T-helper 17 cell (primary cell): ENCODE data around the gene CCDC93. TPM values are rescaled to one million over a fixed set of nuclear protein-coding genes. Genes with fewer than 3 reads are reported as not detected.

Experiments used
- ATAC-seq: fragments of 150-1000 bp; cut with Tn5 transposase; 2 replicates; pipeline ENCODE4 v1.10.0; 2021; ENCODE audit warnings: mild to moderate bottlenecking, moderate library complexity
- DNase-seq, 3 donors: peaks; one replicate each; pipeline versions ENCODE4 v3.0.0 to v3.0.0-alpha.2; 2020 to 2021
- H3K9me3 ChIP-seq: one replicate; pipeline ENCODE4 v1.7.0; 2013; ENCODE audit warnings: low read length, mild to moderate bottlenecking; ENCODE audit not compliant: control insufficient read depth, poor library complexity, severe bottlenecking
- H3K27ac Mint-ChIP-seq: one replicate; pipeline ENCODE4 v1.8.0; 2022; ENCODE audit warnings: mild to moderate bottlenecking, moderate library complexity, mixed read lengths
- H3K27me3 Mint-ChIP-seq: one replicate; pipeline ENCODE4 v1.8.0; 2022; ENCODE audit warnings: mixed read lengths
- H3K36me3 Mint-ChIP-seq: one replicate; pipeline ENCODE4 v1.8.0; 2022; ENCODE audit warnings: low read depth, mixed read lengths
- H3K4me1 Mint-ChIP-seq: one replicate; pipeline ENCODE4 v1.8.0; 2022; ENCODE audit warnings: mild to moderate bottlenecking, mixed read lengths
- H3K4me3 Mint-ChIP-seq: one replicate; pipeline ENCODE4 v1.8.0; 2022; ENCODE audit warnings: mild to moderate bottlenecking, moderate library complexity, mixed read lengths
- total RNA-seq, 4 donors: library from RNA in 2 of 4; stranded (reverse) in 2 of 4; gene quantifications; one replicate each; pipeline ENCODE4 v1.2.3 and lab custom pipeline; 2022 to 2026

CCDC93 gene, protein sequence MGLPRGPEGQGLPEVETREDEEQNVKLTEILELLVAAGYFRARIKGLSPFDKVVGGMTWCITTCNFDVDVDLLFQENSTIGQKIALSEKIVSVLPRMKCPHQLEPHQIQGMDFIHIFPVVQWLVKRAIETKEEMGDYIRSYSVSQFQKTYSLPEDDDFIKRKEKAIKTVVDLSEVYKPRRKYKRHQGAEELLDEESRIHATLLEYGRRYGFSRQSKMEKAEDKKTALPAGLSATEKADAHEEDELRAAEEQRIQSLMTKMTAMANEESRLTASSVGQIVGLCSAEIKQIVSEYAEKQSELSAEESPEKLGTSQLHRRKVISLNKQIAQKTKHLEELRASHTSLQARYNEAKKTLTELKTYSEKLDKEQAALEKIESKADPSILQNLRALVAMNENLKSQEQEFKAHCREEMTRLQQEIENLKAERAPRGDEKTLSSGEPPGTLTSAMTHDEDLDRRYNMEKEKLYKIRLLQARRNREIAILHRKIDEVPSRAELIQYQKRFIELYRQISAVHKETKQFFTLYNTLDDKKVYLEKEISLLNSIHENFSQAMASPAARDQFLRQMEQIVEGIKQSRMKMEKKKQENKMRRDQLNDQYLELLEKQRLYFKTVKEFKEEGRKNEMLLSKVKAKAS
- 10 to 100 TPM; 51.6 to 58.2 TPM for total RNA-seq
- 92.7 to 169 reads per million in 2 donors for total RNA-seq (lab: John Stamatoyannopoulos, UW)

DNA sequence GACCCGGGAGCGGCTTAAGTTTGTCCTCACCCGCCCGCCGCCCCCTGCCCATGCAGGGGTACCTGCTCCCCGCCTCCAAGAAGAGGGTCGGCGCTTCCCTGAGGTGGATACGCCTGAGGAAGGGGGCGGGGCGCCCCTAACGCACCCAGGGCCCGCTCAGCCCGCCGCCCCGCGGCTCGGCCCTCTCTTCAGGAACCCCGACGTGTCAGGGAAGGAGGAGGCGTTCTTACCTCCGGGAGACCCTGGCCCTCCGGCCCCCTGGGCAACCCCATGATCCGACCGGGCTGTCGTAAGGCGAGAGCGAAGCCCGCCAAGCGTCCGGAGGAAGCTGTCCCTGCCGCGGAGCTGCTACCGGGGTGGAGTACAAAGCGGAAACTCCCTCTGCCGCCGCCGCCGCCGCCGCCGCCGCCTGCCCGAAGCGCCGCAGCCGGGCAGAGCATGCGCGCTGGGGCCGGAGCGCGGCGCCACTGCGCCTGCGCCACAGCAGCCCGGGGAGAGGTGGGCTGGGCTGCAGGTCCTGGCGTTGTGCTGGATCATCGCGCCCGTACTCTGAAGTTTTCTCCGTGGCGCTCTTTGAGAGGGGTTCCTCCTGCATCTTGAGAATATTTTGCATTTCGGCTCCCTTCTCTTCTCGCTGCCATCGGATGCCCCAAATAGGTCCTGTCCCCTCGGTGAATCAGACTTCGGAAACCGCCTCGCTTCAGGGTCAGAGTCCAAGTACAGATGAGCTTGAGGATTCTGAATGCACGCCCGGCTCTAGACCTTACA lies at the start of gene CCDC93:
TSS of gene CCDC93 (minus strand) at position 347 of the 768 bp plus-strand sequence. CDS start at position 272, 75 bp downstream.
- H3K4me1 Mint-ChIP-seq: peaks cover 37% of the 10 kb centered on the region
- peaks cover 12% of the 10 kb centered on the region for H3K27me3 Mint-ChIP-seq
- ATAC-seq: peak; percentile 89
- H3K9me3 ChIP-seq: no peaks in the 10 kb centered on the region
- peak; percentile 89 to 91 (median 90) for DNase-seq
- no peaks in the 10 kb centered on the region for H3K36me3 Mint-ChIP-seq
- peak within 1 kb of the TSS; percentile 94 for H3K4me3 Mint-ChIP-seq
- peak within 1 kb of the TSS; percentile 87 for H3K27ac Mint-ChIP-seq

DNA sequence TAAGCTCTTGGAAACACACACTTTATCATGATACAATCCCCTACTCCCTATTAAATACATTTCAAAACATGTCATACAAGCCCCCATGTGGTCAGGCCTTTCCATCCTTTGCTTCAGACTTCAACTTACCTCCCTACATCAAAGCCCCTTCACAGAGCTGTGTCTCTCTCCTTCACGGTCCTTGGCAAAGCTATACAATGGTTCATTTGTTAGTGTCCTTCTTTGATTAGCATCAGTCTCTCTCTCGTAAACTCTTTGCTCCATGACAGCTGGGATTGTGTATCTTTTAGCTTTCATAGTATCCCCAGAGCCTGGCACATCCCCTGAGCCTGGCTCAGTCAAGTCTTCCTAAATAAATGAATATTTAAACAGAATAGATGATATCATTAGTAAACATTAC lies 48.8 kb upstream of the CCDC93 start:
- Mint-ChIP-seq H3K4me3 (no peak overlapping the region), H3K36me3 (no peaks in the 10 kb centered on the region), H3K4me1 (peaks cover 14% of the 10 kb centered on the region), H3K27ac (no peak overlapping the region), H3K27me3 (peaks cover 28% of the 10 kb centered on the region)
- ATAC-seq: no peak
- no peaks in the 10 kb centered on the region for H3K9me3 ChIP-seq
- no peak for DNase-seq

DNA sequence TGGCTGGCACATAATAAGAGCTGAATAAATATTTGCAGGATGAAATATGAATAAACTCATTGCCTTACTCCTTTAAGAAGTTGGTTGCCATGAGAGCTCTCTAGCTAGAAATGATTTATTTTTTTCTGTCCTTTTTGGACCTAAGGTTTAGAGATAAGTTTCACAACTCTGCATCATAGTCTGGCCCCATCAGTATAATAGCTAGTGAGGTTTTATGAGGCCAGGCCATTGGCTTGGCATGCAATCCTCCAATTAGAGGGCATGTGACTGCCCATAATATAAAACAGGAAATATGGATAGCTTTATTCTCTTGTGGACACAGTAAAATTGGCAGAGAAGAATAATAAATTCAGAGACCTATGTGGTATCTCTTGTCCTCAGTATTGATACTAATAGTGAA lies 48.2 kb upstream of the CCDC93 start:
- DNase-seq: no peak
- no peaks in the 10 kb centered on the region for H3K9me3 ChIP-seq
- Mint-ChIP-seq H3K27me3 (peaks cover 28% of the 10 kb centered on the region), H3K27ac (no peak overlapping the region), H3K4me1 (peaks cover 14% of the 10 kb centered on the region), H3K36me3 (no peaks in the 10 kb centered on the region), H3K4me3 (no peak overlapping the region)
- no peak for ATAC-seq

DNA sequence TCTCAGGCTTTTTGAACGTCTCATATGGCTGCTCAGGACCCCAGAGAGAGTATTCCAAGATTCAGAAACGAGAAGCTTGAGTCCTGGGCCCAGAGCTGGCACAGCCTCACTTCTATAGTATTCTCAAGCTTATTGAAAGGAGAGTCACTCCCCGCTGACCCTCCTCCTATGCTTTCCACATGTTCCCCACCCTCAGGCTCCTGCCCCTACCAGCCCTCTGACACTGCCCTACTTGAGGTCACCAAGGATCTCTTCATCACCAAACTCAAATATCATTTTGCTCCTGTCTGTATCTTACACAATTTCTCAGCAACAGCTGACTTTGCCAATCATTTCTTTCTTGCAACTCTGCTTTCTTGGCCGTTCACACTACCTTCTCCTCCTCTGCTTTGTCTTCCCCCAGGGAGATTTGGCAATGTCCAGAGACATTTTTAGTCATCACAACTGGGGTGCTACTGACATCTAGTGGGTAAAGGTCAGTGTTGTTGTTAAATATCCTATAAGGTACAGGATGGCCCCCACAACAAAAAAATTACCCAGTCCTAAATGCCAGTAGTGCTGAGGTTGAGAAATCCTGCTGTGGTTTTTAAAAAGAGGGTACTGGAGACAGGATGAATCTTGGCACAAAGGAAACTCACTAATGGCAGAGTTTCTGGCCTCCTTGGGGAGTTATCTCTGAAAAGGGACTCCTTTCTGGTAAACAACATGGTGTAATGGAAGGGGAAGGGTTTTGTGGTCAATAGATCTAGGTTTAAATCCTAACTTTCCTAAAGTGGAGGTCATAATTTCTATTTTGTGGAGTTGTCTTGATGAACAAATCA lies 47.5 kb upstream of the CCDC93 start:
- Mint-ChIP-seq H3K27ac (no peak overlapping the region), H3K27me3 (peaks cover 24% of the 10 kb centered on the region), H3K4me1 (peaks cover 14% of the 10 kb centered on the region), H3K36me3 (no peaks in the 10 kb centered on the region), H3K4me3 (no peak overlapping the region)
- DNase-seq: no peak
- ATAC-seq: no peak
- no peaks in the 10 kb centered on the region for H3K9me3 ChIP-seq

DNA sequence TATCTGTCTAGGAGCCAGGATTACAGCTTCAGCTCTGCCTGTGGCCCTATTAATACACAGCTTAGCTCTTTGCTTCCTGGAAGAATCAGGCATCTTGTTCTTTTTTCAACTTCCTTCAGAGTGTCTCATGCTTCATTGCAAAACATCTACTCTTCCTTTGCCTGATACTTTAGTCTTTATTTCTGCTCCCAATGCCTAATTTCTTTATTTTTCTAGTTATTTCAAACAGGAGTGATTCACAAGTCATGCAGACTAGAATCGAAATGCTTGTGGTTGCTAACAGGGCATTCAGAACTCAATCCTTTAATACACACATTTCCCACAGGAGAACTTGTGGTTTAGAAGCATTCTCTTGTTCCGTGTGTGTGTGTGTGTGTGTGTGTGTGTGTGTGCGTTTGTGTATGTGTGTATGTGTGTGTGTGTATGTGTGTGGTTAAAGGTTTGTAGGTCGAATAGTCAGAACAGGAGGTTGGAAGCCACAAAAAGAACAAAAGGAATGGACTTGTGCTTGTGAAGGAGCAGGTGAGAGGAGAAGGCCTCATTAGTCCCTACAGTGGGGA lies 46.1 kb upstream of the CCDC93 start:
- H3K4me3 Mint-ChIP-seq: peak overlapping the region; percentile 65
- H3K36me3 Mint-ChIP-seq: no peaks in the 10 kb centered on the region
- H3K27me3 Mint-ChIP-seq: peaks cover 23% of the 10 kb centered on the region
- H3K4me1 Mint-ChIP-seq: peaks cover 14% of the 10 kb centered on the region
- DNase-seq (no peak), ATAC-seq (no peak)
- H3K27ac Mint-ChIP-seq: peak overlapping the region; percentile 88
- H3K9me3 ChIP-seq: no peaks in the 10 kb centered on the region

DNA sequence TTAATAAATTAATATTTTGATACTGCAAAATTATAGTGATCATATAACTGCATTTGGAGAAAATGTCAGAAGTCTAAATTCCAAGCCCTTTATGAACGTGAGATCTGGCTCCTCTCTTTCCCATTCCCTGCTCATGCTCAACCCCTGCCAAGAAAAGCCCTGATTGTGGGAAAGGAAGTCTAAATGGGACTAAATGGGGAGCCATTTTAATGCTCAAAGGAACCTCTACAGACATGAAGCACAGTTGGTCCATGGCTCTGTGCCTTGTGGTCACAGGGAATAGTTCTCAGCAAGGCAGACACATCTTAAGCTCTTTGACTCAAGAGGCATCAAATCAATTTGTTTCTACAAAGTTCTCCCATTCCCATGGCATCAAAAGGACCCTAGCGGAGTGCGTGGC lies 45.1 kb upstream of the CCDC93 start:
- peaks cover 14% of the 10 kb centered on the region for H3K4me1 Mint-ChIP-seq
- H3K4me3 Mint-ChIP-seq: no peak overlapping the region
- H3K27ac Mint-ChIP-seq: no peak overlapping the region
- H3K9me3 ChIP-seq: no peaks in the 10 kb centered on the region
- ATAC-seq (no peak), DNase-seq (no peak)
- peaks cover 21% of the 10 kb centered on the region for H3K27me3 Mint-ChIP-seq
- no peaks in the 10 kb centered on the region for H3K36me3 Mint-ChIP-seq

DNA sequence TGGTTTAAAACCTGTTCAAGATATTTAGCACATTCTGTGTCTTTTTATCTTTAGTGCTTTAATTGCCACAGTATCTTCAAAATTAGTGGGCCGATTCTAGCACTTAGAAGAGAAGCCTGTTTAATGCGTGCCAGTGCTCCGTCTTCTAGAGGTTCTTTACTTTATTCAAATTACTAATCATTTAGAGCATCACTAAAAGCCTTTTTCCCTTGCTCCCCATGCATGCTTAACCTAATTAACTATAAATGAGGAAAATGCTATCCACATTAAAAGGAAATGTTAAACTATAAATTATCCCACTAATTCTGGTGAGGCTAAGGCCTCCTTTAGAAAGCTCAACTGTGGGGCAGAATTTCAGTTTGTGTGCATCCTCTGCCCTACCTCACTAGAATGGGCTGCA lies 42.9 kb upstream of the CCDC93 start:
- peaks cover 31% of the 10 kb centered on the region for H3K27me3 Mint-ChIP-seq
- peaks cover 14% of the 10 kb centered on the region for H3K4me1 Mint-ChIP-seq
- no peak for DNase-seq
- ATAC-seq: no peak
- no peak overlapping the region for H3K27ac Mint-ChIP-seq
- H3K36me3 Mint-ChIP-seq: no peaks in the 10 kb centered on the region
- no peaks in the 10 kb centered on the region for H3K9me3 ChIP-seq
- H3K4me3 Mint-ChIP-seq: no peak overlapping the region

DNA sequence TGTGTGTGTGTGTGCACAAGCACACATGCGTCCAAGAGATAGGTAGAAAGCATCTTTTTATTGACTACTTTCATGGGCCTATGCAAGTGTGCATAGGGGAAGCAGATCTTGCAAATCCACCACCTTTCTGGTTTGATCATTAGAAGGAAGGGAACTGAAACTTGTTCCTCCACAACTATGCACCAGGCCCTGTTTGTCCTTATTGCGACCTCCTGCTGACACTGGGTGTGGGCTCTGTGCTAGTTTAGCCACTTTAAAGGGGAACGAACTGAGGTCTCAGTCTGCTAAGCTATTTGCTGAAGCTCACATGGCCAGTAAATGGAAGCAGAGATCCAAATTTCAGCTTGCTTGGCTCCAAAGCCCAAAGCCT lies 42.3 kb upstream of the CCDC93 start:
- peaks cover 38% of the 10 kb centered on the region for H3K27me3 Mint-ChIP-seq
- no peaks in the 10 kb centered on the region for H3K36me3 Mint-ChIP-seq
- ATAC-seq: peak; percentile 76
- H3K4me3 Mint-ChIP-seq: no peak overlapping the region
- peaks cover 11% of the 10 kb centered on the region for H3K4me1 Mint-ChIP-seq
- no peak for DNase-seq
- H3K9me3 ChIP-seq: no peaks in the 10 kb centered on the region
- H3K27ac Mint-ChIP-seq: peak overlapping the region; percentile 91

DNA sequence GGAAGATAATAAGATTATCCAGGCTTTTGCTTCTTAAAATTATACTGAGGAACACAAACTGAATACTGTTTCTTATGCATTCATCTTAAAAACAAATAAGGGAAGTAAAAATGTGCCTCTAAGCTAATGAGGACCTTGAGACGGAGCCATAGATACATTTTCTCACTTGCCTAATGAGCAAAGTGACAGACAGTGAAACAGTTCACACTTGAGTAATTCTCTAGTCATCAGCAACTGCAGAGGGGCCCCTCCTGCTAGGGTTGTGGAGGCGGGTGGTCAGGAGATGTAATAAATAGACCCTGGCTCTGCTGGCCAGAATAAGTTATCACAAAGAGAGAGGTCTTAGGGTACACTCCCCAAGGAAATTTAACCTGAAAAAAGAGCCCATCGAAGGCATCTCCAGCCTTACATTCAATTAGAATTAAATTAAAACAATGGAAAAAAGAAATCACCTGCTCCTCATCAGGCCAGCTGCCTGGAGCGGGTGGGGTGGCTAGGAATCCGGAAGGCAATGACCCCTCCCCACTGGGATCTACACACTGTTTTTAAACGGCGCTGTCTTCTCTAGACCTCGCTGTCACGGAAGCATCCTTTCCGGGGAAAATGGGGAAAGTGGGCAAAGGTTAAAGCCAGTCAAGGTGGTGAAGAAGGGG lies 41.8 kb upstream of the CCDC93 start:
- ATAC-seq (peak; percentile 66), DNase-seq (no peak)
- Mint-ChIP-seq H3K27ac (peak overlapping the region; percentile 91), H3K4me3 (no peak overlapping the region), H3K27me3 (peaks cover 43% of the 10 kb centered on the region), H3K36me3 (no peaks in the 10 kb centered on the region), H3K4me1 (peaks cover 9% of the 10 kb centered on the region)
- H3K9me3 ChIP-seq: no peaks in the 10 kb centered on the region

DNA sequence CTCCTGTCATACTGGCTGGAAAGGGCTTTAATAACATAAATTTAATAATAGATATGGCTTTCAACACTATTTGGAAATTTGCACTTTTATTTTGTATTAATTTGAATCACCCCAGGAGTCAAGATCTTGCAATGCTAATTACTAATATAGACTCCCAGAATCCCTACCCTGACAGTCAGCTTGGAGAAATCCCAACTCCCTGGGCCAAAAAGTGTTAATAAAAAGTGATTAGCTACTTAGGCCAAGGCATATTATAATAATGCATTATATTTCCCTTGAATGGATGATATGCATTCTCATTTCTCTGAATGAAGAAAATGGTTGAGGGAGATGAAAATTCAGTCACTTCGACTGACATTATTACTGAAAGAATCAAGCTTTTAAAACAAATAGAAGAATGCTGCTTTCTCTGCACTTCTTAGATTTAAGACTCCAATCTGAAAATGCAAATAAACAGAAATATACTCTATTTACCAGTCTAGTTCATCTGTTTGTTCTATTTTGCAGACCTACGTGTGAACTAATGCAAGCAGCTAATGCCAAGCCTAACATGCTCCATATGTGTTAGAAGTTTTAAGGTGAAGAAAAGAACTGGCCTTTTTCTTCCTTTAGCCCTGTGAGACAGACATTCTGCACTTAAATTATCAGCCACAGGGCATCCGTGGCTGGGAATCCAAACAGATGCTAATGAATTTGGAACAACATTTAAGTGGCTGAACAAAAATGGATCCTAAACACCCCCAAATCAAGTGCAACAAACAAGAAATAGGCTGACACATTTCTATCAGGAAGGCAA lies 40.5 kb upstream of the CCDC93 start:
- ATAC-seq (no peak), DNase-seq (no peak)
- Mint-ChIP-seq H3K27me3 (peaks cover 55% of the 10 kb centered on the region), H3K36me3 (no peaks in the 10 kb centered on the region), H3K4me1 (peaks cover 3% of the 10 kb centered on the region), H3K27ac (no peak overlapping the region), H3K4me3 (no peak overlapping the region)
- no peaks in the 10 kb centered on the region for H3K9me3 ChIP-seq

DNA sequence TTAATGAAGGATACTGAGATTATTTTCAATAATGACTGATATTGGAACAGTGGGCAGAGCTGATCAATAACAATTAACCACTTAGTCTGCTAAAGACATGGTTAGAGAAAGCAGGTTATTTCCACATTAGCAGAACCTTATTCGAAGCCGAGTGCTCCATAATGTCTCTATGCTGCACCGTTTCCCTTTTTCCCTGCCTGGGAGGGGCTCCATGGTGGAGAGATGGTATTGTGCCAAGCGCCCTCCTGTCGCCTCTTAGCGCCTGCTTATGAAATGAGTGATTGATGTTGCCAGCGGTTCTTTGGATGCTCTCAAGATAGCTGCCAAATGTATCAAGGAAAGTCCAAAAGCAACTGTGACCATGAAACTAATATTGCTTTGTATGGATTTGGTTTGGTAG lies 39.8 kb upstream of the CCDC93 start:
- no peak for ATAC-seq
- H3K9me3 ChIP-seq: no peaks in the 10 kb centered on the region
- no peaks in the 10 kb centered on the region for H3K36me3 Mint-ChIP-seq
- H3K27me3 Mint-ChIP-seq: peaks cover 62% of the 10 kb centered on the region
- DNase-seq: no peak
- no peaks in the 10 kb centered on the region for H3K4me1 Mint-ChIP-seq
- H3K4me3 Mint-ChIP-seq: no peak overlapping the region
- no peak overlapping the region for H3K27ac Mint-ChIP-seq
